NK-92 (cell line): ENCODE measurements around the gene PRDM2.

Experiments used
- DNase-seq: peaks from one replicate; lab custom pipeline; 2025; ENCODE audit not compliant: unreplicated experiment; lab: John Stamatoyannopoulos, UW

The PRDM2 gene

GRCh38 chr1:13830616-13831280, 130.8 kb downstream of the PRDM2 start:
- DNase-seq: no peak

GRCh38 chr1:13832100-13832499, 132.1 kb downstream of the PRDM2 start:
- no peak for DNase-seq

GRCh38 chr1:13832536-13832935, 132.5 kb downstream of the PRDM2 start:
- no peak for DNase-seq

- DNase-seq: no peak
Measured at GRCh38 chr1:13836136-13836535, 136.1 kb downstream of the PRDM2 start.

- DNase-seq: no peak
Measured at GRCh38 chr1:13836631-13837030, 136.6 kb downstream of the PRDM2 start.

- DNase-seq: no peak
Measured at GRCh38 chr1:13838236-13838635, 138.2 kb downstream of the PRDM2 start.

GRCh38 chr1:13842497-13842896, 142.5 kb downstream of the PRDM2 start:
- no peak for DNase-seq

GRCh38 chr1:13851726-13852125, 151.7 kb downstream of the PRDM2 start:
- DNase-seq: no peak

- DNase-seq: no peak
Measured at GRCh38 chr1:13855554-13855953, 155.6 kb downstream of the PRDM2 start.

- no peak for DNase-seq
Measured at GRCh38 chr1:13860031-13860430, 160.0 kb downstream of the PRDM2 start.

GRCh38 chr1:13864760-13865159, 164.8 kb downstream of the PRDM2 start:
- no peak for DNase-seq

- DNase-seq: no peak
Measured at GRCh38 chr1:13865851-13866250, 165.9 kb downstream of the PRDM2 start.

- DNase-seq: no peak
Measured at GRCh38 chr1:13867603-13868002, 167.6 kb downstream of the PRDM2 start.

GRCh38 chr1:13869172-13869797, 169.3 kb downstream of the PRDM2 start:
- DNase-seq: no peak

GRCh38 chr1:13871413-13871812, 171.4 kb downstream of the PRDM2 start:
- DNase-seq: no peak

GRCh38 chr1:13871886-13872285, 171.9 kb downstream of the PRDM2 start:
- DNase-seq: no peak

- no peak for DNase-seq
Measured at GRCh38 chr1:13873032-13873431, 173.0 kb downstream of the PRDM2 start.
